SH-SY5Y (cell line): ENCODE data around the gene VAPB.
A peak's percentile ranks its signal among the peaks of the same experiment; 100 is the strongest.

ENCODE experiments used
- GATA2 ChIP-seq: IDR thresholded peaks from 2 replicates; pipeline ENCODE4 v1.6.1; 2011; ENCODE audit warnings: mild to moderate bottlenecking, low read depth, low read length
- GATA3 ChIP-seq: IDR thresholded peaks from 2 replicates; pipeline ENCODE4 v1.6.1; 2011; ENCODE audit warnings: low read depth, mild to moderate bottlenecking, low read length, moderate library complexity

VAPB gene

GRCh38 chr20:58467572-58468527, 78.8 kb downstream of the VAPB start:
- TF ChIP-seq GATA3: no peak
- TF ChIP-seq GATA2: no peak

- TF ChIP-seq GATA2: no peak
- TF ChIP-seq GATA3: no peak
These were observed 80.6 kb downstream of the VAPB start for GRCh38 chr20:58469616-58470015.

GRCh38 chr20:58470336-58471192, 81.5 kb downstream of the VAPB start:
- TF ChIP-seq GATA3 (no peak), GATA2 (no peak)

DNA sequence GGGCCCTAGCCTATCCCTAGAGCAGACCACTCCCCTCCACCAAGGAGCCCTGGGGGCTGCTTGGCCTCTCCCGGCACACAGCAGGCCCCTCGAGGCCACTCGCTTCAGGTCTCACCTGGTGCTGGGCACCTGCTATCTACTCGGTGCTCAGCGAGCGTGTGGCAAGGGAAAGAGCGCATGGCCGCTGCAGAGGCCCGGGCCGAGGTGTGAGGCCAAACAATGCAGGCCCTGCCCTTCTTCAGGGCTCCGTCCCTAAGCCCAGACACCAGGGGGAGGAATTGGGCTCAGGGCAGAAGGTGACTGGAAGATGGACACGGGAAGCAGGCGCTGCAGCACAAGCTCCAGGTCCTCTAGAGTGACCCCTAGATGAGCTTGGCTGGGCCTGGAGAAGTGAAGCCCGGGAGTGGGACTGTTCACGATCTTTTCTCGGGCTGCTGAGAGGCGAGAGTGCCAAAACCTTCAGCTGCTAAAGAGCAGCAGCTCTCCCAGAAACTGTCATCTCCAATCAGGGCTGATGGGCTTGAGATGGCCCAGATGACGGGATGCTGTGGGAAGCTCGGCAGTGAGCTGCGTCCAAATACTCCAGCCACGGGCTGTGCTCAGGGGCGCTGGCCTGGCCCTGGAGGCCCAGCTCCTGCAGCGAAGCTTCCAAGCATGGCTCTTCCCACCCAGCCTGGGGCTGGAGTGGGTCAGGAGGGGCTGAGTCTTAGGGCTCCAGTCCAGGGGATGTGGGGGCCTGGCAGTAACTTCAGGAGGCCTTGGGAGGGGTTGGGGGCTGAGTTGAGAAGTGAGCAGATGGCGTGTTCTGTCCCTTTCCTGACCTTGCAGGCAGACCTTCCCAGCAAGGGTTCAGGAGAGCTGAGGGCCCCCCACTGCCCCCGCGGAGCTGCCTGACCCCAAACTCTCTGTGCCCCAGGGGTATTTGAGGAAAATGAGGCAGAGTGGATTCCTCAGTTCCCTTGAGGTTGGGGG, 82.5 kb downstream of the VAPB start:
- no peak for TF ChIP-seq GATA2
- no peak for TF ChIP-seq GATA3

DNA sequence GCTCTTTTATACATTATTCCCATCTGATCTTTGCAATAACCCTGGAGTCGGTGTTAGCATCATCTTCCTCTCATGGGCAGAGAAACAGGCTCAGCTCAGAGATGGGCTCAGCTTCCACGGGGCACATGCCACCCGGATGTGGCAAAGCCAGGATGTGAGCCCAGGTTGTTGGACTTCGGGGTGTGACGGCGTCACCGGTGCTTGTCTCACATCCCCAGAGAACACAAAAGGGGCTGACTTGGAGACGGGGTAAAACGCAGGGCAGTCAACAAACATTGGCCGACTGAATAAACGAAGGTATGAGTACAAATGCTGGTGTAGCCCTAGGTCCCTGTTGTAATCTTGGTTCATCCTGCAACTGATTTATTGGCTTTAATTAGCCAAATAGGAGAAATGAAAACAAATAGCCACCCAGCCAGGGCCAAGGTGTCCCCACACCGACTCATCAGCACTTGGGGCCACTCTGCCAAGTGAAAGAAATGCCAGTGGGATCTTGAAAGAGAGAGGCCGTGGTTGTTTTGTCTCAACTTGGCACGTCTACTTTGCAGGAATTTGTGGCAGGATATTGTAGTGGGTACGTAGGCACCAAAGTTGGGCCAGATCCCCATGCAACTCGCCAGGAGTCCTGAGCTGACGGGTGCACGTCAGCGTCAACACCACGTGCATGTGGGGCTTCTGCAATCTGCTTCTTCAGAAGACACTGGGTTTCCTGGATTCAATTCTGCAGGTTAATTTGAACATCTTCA, 83.4 kb downstream of the VAPB start:
- no peak for TF ChIP-seq GATA3
- TF ChIP-seq GATA2: no peak

GRCh38 chr20:58473453-58474425, 84.7 kb downstream of the VAPB start:
- TF ChIP-seq GATA2 (peak; percentile 46; the same call in 1 of the 2 replicates), GATA3 (no peak)

DNA sequence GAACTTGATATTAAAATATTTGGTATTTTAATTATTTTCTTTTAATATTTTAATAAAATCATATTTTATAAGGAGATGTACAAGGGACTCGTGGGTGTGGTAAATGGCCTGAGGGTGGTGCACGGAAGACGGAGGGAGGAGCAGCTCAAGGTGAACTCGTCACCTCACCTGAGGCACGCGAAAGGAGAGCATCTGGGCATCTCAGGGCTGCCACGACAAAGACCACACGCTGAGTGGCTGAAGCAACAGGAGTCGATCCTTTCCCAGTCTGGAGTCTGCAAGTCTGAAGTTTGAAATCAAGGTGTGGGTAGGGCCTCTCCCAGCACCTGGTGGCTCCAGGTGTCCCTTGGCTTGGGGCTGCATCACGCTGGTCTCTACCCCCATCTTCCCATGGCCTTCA, 86.4 kb downstream of the VAPB start:
- TF ChIP-seq GATA3 (no peak), GATA2 (no peak)

DNA sequence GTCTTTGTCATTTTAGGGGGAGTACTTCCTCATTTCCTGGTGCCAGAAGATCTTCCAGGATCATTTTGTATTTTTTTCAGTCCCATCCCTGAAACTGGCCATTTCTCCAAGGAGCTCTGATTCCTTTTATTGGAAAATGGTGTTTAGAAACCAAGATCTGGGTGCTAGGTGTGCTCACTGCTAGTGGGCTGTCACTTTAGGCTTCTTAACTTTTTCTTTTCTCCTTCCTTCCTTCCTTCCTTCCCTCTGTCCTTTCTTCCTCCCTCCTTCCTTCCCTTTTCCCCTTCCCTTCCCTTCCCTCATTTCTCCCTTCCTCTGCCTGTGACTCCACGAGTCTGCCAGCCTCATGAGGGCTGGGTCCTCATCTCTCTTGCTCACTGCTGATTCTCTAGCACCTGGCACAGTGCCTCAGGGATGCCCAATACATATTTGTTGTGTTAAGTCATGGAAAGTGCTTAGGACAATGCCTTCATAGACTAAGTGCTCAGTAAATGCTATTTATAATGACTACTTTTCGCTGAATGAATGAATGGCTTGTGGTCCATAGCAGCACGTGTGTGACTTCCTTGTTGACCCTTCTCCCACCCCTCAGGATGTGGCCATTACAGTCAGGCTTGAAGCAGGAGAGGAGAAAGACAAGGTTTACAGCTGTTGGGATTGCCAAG, 89.2 kb downstream of the VAPB start:
- TF ChIP-seq GATA2 (no peak), GATA3 (no peak)

DNA sequence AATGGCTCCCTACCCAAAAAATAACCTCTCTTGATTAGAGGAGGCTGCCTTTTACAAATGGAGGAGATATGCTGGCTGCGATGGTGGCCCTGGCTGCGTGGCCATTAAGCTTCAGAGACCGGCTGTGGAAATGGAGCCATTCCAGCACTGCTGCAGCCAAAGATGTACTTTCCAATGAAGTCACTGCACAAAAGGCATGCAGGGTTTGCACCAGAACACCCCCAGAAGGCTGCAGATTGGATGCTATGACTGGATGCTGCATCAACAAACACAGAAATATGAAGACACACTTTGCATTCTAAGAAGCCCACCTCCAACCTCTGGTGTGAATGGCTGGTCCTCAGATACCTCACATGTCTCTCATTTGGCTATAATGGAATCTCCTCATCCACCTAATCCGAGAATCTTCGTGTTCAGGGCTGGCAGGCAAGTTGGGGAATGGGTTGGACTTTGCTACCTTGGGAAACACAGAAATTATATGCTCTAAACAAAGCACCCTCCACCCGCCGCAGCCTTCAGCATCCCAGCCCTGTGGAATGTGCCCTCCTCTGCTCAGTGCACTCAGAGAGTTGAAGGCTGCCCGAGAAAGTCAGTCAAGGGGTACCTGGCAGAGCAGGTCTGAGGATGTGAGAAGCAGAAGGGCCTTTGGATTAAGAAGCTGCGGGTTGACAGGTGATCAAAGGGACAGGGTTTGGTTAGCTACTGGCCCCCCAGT, 90.9 kb downstream of the VAPB start:
- TF ChIP-seq GATA3 (no peak), GATA2 (no peak)

GRCh38 chr20:58480551-58481336, 91.7 kb downstream of the VAPB start:
- TF ChIP-seq GATA2 (no peak), GATA3 (no peak)
